ENCODE measurements around the gene ADAMTS19.

Gene ADAMTS19

DNA sequence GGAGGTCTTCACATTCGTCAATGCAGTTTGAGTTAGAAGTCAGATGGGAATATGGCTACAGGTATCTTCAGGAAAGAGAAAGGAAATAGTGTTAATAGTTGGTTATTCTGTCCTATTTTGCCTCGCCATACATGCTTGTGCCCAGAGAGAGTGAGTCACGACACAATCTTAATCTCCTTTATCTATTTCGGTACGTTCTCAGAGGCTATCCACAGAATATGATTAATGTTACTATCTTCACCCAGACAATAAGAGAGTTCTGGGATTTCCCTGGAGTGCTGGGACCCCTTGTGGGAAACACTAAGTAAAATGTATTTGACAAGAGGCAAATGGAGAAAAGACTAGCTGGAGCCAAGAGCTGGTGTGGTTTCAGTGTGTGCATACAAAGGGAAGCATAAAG, 313.3 kb downstream of the ADAMTS19 start:
- Mint-ChIP-seq H3K27me3 (no peaks in the 10 kb centered on the region), H3K27ac (no peak overlapping the region), H3K4me3 (no peak overlapping the region), H3K36me3 (no peaks in the 10 kb centered on the region), H3K4me1 (no peaks in the 10 kb centered on the region), H3K9me3 (no peaks in the 10 kb centered on the region)
- ATAC-seq: no peak

DNA sequence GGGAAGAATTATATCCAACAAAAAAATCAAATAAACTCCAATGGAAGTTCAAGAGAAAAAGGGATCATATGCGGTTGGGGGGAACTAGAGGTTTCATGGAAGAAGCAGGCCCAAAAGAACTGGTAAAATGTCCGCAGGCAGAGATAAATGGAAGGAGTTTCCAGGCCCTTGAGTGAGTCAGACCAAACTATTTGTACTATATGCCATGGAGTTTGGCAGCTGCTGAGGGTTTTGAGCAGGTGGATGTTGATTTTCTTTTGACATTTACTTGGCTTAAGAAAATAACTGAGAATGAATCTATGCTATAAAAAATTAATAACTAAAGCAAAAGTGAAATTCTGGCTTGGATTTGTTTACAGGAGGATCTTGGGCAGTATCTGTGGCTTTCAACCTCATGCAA, 321.5 kb downstream of the ADAMTS19 start:
- Mint-ChIP-seq H3K27me3 (no peaks in the 10 kb centered on the region), H3K4me1 (no peaks in the 10 kb centered on the region), H3K4me3 (no peak overlapping the region), H3K36me3 (no peaks in the 10 kb centered on the region), H3K9me3 (no peaks in the 10 kb centered on the region), H3K27ac (no peak overlapping the region)
- ATAC-seq: no peak
